Measurements from ENCODE around the gene DUSP22. TPM values are rescaled to one million over a fixed set of nuclear protein-coding genes. Genes with fewer than 3 reads are reported as not detected.
A peak's percentile ranks its signal among the peaks of the same experiment; 100 is the strongest.

Gene DUSP22
- total and polyA plus RNA-seq, 9 of the 15 experiments (the other 6 are each of a cell fraction or from before 2014, with no cell fraction given) = 9.3 to 19.4 (median 11.8) TPM

- WGBS (ENCODE audit: insufficient coverage, low coverage, missing lambda C conversion rate) = 5% methylated on average over 26 of the region's 26 CpGs
- no peaks in the 10 kb centered on the region for H4K20me1 ChIP-seq (replicated peaks; ENCODE audit: control insufficient read depth, insufficient read depth, low read length)
- H3K27ac ChIP-seq (ENCODE audit: extremely low read depth, low read depth, low read length) = no peak overlapping the region
- H3K4me2 ChIP-seq (ENCODE audit: insufficient read depth, low read length) = no peak overlapping the region
- no peaks in the 10 kb centered on the region for H3K9me1 ChIP-seq (ENCODE audit: control insufficient read depth, insufficient read depth, low read length)
- CTCF ChIA-PET (ENCODE audit: low intra/inter-chr PET ratio) = no interaction called here
- H2AFZ ChIP-seq (ENCODE audit: low read depth, low read length) = no peak overlapping the region
- ATAC-seq (no peak), DNase-seq (ENCODE audit: extremely low read depth in 1 of 4, low spot score in 3 of 4) (no peak), FAIRE-seq (no peak)
- no peak overlapping the region for H3K9ac ChIP-seq (ENCODE audit: insufficient read depth in 1 of 2, low read depth in 2 of 2, low read length in 2 of 2)
- no peaks in the 10 kb centered on the region for H3K79me2 ChIP-seq (ENCODE audit: control insufficient read depth, insufficient read depth, low read length)
- in situ Hi-C loops (cut with MboI) = no loop called here
- no TSS peak for BruUV-seq (replicated peaks)
- POLR2A ChIA-PET = interaction anchor here (0.7 to 1.2 kb wide), 4 partner anchors 14 to 182 kb away, joined by 3 to 4 read pairs (median 3); no protein-coding TSS in a partner anchor
- TF ChIP-seq KLF1 (tag; IDR thresholded peaks at IDR 0.05) (no peak), RAD21 (CRISPR knock-in tag; conservative IDR thresholded peaks at IDR 0.05 in 1 of 2, IDR thresholded peaks at IDR 0.05 in 1 of 2) (peak in 1 of 2 experiments; percentile 31; a peak in 2 of 4 replicates), CTCF (IDR thresholded peaks at IDR 0.05 in 2 of 3, conservative IDR thresholded peaks at IDR 0.05 in 1 of 3; ENCODE audit: insufficient read depth in 2 of 3, low read depth in 1 of 3, low read length in 3 of 3) (0 out of 6 replicates have a peak, but pooled peaks of 1 of the 3 experiments have one; percentile 15)
- H3K4me1 ChIP-seq (replicated peaks in 1 of 2; ENCODE audit: control insufficient read depth in 2 of 2, insufficient read depth in 2 of 2, low read length in 2 of 2) = no peaks in the 10 kb centered on the region
- no peaks in the 10 kb centered on the region for H3K36me3 ChIP-seq (ENCODE audit: control insufficient read depth, insufficient read depth, low read length)
- peaks cover 56 to 70% of the 10 kb centered on the region in 2 experiments for H3K27me3 ChIP-seq (ENCODE audit: control insufficient read depth in 2 of 2, insufficient read depth in 2 of 2, low read length in 2 of 2)
- H3K4me3 ChIP-seq = no peak overlapping the region
- H3K9me3 ChIP-seq (replicated peaks; ENCODE audit: control insufficient read depth, insufficient read depth, low read depth, low read length) = no peaks in the 10 kb centered on the region
- intact Hi-C loops (cut with micrococcal nuclease) = no loop called here
These were observed 81.8 kb downstream of the DUSP22 start for GRCh38 chr6:373773-374724.
